ENCODE measurements around the gene CAD. TPM values are rescaled to one million over a fixed set of nuclear protein-coding genes. Genes with fewer than 3 reads are reported as not detected.

Gene CAD
- total and polyA plus RNA-seq, 10 of the 15 experiments (the other 5 are each of a cell fraction or from before 2014, with no cell fraction given) = 7.6 to 119 (median 50.7) TPM

GRCh38 chr2:27241761-27242613 lies 24.8 kb downstream of the CAD start:
- H3K4me3 ChIP-seq = no peak overlapping the region
- BruUV-seq (replicated peaks) = no TSS peak
- SMC1A ChIA-PET (ENCODE audit: uncharacterized antibody, unreplicated experiment) = interaction anchor here (0.7 kb wide), 1 partner anchor 61 kb away, joined by 3 read pairs; no protein-coding TSS in a partner anchor
- intact Hi-C loops (cut with micrococcal nuclease; ENCODE audit: unreplicated experiment) = no loop called here
- no peaks in the 10 kb centered on the region for H4K20me1 ChIP-seq (ENCODE audit: control insufficient read depth, insufficient read depth)
- TF ChIP-seq ZNF24 (IDR thresholded peaks at IDR 0.05) = no peak
- TF ChIP-seq, protein P1, sequence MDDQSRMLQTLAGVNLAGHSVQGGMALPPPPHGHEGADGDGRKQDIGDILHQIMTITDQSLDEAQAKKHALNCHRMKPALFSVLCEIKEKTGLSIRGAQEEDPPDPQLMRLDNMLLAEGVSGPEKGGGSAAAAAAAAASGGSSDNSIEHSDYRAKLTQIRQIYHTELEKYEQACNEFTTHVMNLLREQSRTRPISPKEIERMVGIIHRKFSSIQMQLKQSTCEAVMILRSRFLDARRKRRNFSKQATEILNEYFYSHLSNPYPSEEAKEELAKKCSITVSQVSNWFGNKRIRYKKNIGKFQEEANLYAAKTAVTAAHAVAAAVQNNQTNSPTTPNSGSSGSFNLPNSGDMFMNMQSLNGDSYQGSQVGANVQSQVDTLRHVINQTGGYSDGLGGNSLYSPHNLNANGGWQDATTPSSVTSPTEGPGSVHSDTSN (IDR thresholded peaks at IDR 0.05; ENCODE audit: insufficient replicate concordance, low read depth, low read length) = no peak
- TF ChIP-seq CEBPZ (IDR thresholded peaks at IDR 0.05; ENCODE audit: low read depth, low read length) = no peak
- TF ChIP-seq RB1 (IDR thresholded peaks at IDR 0.05; ENCODE audit: borderline replicate concordance) = no peak
- TF ChIP-seq HDGF (IDR thresholded peaks at IDR 0.05) = no peak
- no peak for TF ChIP-seq CBFB (IDR thresholded peaks at IDR 0.05; ENCODE audit: low read depth)
- no peak for TF ChIP-seq SUZ12 (IDR thresholded peaks at IDR 0.05; ENCODE audit: unreplicated experiment)
- no peak for TF ChIP-seq SMC3 (IDR thresholded peaks at IDR 0.05; ENCODE audit: borderline replicate concordance, low read length)
- TF ChIP-seq PAX5 (IDR thresholded peaks at IDR 0.05; ENCODE audit: borderline replicate concordance, low read depth, low read length) = no peak
- TF ChIP-seq POU2F2 (IDR thresholded peaks at IDR 0.05; ENCODE audit: borderline replicate concordance, low read depth, low read length) = no peak
- no peak overlapping the region for H3K27ac ChIP-seq (ENCODE audit: control insufficient read depth, insufficient read depth)
- no peak overlapping the region for H3K9ac ChIP-seq (ENCODE audit: control insufficient read depth, insufficient read depth, low read length)
- WGBS (ENCODE audit: insufficient coverage, insufficient replicate concordance, low lambda C conversion rate, missing lambda C conversion rate) = 85% methylated on average over 24 of the region's 24 CpGs
- H3K27me3 ChIP-seq (replicated peaks in 1 of 2; ENCODE audit: control insufficient read depth in 2 of 2, insufficient read depth in 2 of 2, low read length in 1 of 2) = no peaks in the 10 kb centered on the region
- DNase-seq (ENCODE audit: low read depth, low spot score) (no peak), ATAC-seq (no peak), FAIRE-seq (no peak)
- no peak overlapping the region for H3K4me2 ChIP-seq (ENCODE audit: control insufficient read depth, insufficient read depth)
- POLR2A ChIA-PET = interaction anchor here (0.6 kb wide), 1 partner anchor 282 kb away, joined by 4 read pairs; no protein-coding TSS in a partner anchor
- RAD21 ChIA-PET (ENCODE audit: unreplicated experiment) = no interaction called here
- no peaks in the 10 kb centered on the region for H3K9me3 ChIP-seq (replicated peaks; ENCODE audit: control insufficient read depth, insufficient read depth, low read length)
- H2AFZ ChIP-seq (ENCODE audit: control insufficient read depth, low read depth, low read length) = no peak overlapping the region
- CTCF ChIA-PET = interaction anchor here (1.0 kb wide), 1 partner anchor 9 kb away, joined by 3 read pairs; no protein-coding TSS in a partner anchor
- in situ Hi-C loops (cut with MboI) = no loop called here
- no peaks in the 10 kb centered on the region for H3K79me2 ChIP-seq (ENCODE audit: control insufficient read depth, insufficient read depth, low read length)
- H3K36me3 ChIP-seq (ENCODE audit: control insufficient read depth in 2 of 2, insufficient read depth in 2 of 2, low read length in 1 of 2) = peaks cover 38 to 61% of the 10 kb centered on the region in 2 experiments
- H3K4me1 ChIP-seq (ENCODE audit: control insufficient read depth, insufficient read depth, low read length) = no peaks in the 10 kb centered on the region

All from GM12878 (cell line).